HL-60 (cell line): ENCODE data around the gene USO1.

Experiments used
- DNase-seq, 2 experiments: peaks; one replicate each; pipeline ENCODE4 v3.0.0-alpha.2; 2010 to 2020; ENCODE audit warnings: low read depth in 1 of 2, low spot score in 1 of 2
- H3K27ac ChIP-seq: fragments of 250-450 bp; sonication (Bioruptor Pico); replicated peaks from 2 replicates; pipeline ENCODE4 v1.5.1; 2020; ENCODE audit warnings: mild to moderate bottlenecking, moderate library complexity
- H3K27me3 ChIP-seq: fragments of 250-450 bp; sonication (Bioruptor Pico); 2 replicates; pipeline ENCODE4 v1.5.1; 2021; ENCODE audit warnings: mild to moderate bottlenecking, moderate library complexity; ENCODE audit not compliant: insufficient read depth, poor library complexity, severe bottlenecking
- H3K4me3 ChIP-seq: replicated peaks from 2 replicates; pipeline ENCODE4 v1.5.1; 2011; ENCODE audit warnings: mild to moderate bottlenecking, control low read depth, low read length; ENCODE audit not compliant: insufficient read depth
- GABPA ChIP-seq: IDR thresholded peaks from 2 replicates; pipeline ENCODE4 v1.6.1; 2012; ENCODE audit warnings: low read depth
- POLR2AphosphoS5 ChIP-seq: IDR thresholded peaks from 2 replicates; pipeline ENCODE4 v1.6.1; 2012; ENCODE audit warnings: low read depth
- SPI1 ChIP-seq: IDR thresholded peaks from 2 replicates; pipeline ENCODE4 v1.6.1; 2012; ENCODE audit warnings: low read depth, mild to moderate bottlenecking, borderline replicate concordance
- long read RNA-seq: library from polyadenylated mRNA; unstranded; transcript quantifications from one replicate; pipeline ENCODE4 v2.0.0, GENCODE V29; 2020
- TF ChIP-seq, protein P1 (sequence below): IDR thresholded peaks from one replicate; pipeline ENCODE4 v1.5.1; 2011; ENCODE audit warnings: low read length, control low read depth, inconsistent platforms; ENCODE audit not compliant: insufficient read depth
- TF ChIP-seq, protein P2 (sequence below): IDR thresholded peaks from 2 replicates; pipeline ENCODE4 v1.6.1; 2012; ENCODE audit warnings: low read depth; ENCODE audit not compliant: insufficient replicate concordance

Gene USO1, protein sequence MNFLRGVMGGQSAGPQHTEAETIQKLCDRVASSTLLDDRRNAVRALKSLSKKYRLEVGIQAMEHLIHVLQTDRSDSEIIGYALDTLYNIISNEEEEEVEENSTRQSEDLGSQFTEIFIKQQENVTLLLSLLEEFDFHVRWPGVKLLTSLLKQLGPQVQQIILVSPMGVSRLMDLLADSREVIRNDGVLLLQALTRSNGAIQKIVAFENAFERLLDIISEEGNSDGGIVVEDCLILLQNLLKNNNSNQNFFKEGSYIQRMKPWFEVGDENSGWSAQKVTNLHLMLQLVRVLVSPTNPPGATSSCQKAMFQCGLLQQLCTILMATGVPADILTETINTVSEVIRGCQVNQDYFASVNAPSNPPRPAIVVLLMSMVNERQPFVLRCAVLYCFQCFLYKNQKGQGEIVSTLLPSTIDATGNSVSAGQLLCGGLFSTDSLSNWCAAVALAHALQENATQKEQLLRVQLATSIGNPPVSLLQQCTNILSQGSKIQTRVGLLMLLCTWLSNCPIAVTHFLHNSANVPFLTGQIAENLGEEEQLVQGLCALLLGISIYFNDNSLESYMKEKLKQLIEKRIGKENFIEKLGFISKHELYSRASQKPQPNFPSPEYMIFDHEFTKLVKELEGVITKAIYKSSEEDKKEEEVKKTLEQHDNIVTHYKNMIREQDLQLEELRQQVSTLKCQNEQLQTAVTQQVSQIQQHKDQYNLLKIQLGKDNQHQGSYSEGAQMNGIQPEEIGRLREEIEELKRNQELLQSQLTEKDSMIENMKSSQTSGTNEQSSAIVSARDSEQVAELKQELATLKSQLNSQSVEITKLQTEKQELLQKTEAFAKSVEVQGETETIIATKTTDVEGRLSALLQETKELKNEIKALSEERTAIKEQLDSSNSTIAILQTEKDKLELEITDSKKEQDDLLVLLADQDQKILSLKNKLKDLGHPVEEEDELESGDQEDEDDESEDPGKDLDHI
- long read RNA-seq, full-length matches to known transcripts = 174 of 332 reads
- long read RNA-seq, partial matches to known transcripts = 122 of 332 reads
- long read RNA-seq, other reads (novel, unspliced or antisense) = 36 of 332 reads

DNA sequence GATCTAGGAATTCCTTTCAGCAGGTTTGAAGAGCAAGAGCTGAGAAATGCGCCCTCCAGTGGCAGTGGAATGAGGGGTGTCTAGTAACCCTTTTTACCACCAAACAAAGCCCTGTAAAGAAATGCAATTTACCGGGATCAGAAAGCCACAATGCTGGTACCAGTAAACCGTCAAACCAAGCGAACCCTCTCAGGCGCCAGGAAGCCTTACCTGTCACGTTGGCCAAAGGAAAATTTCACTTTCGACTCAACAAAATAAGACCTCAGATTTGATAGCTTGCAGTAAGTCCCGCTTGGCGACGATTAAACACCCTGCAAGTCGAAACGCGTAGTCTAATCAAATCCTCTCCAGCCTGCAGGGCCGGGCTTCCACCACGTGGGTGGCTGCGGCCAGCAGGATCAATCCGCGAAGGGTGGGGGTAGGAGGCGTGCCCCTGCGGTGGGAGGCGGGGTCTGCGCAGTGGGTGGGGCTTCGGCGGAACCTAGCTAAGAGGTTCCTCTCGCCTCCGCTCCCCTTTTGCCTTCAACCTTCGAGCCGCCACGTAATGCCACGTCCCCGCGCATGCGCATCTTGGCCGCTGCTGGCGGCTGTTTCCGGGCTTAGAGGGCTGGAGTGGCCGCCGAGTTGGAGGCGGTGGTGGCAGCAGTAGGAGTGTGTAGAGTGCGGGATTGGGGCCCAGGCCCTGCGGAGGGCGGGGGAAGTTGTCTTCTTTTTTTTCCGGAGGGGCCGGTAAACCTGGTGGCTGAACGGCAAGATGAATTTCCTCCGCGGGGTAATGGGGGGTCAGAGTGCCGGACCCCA, at the start of gene USO1:
USO1 (plus strand) TSS at position 512 of the 801 bp plus-strand sequence; CDS start at position 755, 243 bp downstream.
- DNase-seq = peak; percentile 98 to 99
- H3K4me3 ChIP-seq = peak within 1 kb of the TSS; percentile 98
- H3K27ac ChIP-seq = peak within 1 kb of the TSS; percentile 80
- H3K27me3 ChIP-seq = no peaks in the 10 kb centered on the region
- TF ChIP-seq POLR2AphosphoS5 = peak; percentile 90
- TF ChIP-seq, protein P1, sequence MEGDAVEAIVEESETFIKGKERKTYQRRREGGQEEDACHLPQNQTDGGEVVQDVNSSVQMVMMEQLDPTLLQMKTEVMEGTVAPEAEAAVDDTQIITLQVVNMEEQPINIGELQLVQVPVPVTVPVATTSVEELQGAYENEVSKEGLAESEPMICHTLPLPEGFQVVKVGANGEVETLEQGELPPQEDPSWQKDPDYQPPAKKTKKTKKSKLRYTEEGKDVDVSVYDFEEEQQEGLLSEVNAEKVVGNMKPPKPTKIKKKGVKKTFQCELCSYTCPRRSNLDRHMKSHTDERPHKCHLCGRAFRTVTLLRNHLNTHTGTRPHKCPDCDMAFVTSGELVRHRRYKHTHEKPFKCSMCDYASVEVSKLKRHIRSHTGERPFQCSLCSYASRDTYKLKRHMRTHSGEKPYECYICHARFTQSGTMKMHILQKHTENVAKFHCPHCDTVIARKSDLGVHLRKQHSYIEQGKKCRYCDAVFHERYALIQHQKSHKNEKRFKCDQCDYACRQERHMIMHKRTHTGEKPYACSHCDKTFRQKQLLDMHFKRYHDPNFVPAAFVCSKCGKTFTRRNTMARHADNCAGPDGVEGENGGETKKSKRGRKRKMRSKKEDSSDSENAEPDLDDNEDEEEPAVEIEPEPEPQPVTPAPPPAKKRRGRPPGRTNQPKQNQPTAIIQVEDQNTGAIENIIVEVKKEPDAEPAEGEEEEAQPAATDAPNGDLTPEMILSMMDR = peak; percentile 84
- TF ChIP-seq GABPA = no peak
- no peak; the same call in 1 of the 2 replicates for TF ChIP-seq SPI1
- TF ChIP-seq, protein P2, sequence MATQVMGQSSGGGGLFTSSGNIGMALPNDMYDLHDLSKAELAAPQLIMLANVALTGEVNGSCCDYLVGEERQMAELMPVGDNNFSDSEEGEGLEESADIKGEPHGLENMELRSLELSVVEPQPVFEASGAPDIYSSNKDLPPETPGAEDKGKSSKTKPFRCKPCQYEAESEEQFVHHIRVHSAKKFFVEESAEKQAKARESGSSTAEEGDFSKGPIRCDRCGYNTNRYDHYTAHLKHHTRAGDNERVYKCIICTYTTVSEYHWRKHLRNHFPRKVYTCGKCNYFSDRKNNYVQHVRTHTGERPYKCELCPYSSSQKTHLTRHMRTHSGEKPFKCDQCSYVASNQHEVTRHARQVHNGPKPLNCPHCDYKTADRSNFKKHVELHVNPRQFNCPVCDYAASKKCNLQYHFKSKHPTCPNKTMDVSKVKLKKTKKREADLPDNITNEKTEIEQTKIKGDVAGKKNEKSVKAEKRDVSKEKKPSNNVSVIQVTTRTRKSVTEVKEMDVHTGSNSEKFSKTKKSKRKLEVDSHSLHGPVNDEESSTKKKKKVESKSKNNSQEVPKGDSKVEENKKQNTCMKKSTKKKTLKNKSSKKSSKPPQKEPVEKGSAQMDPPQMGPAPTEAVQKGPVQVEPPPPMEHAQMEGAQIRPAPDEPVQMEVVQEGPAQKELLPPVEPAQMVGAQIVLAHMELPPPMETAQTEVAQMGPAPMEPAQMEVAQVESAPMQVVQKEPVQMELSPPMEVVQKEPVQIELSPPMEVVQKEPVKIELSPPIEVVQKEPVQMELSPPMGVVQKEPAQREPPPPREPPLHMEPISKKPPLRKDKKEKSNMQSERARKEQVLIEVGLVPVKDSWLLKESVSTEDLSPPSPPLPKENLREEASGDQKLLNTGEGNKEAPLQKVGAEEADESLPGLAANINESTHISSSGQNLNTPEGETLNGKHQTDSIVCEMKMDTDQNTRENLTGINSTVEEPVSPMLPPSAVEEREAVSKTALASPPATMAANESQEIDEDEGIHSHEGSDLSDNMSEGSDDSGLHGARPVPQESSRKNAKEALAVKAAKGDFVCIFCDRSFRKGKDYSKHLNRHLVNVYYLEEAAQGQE = peak; percentile 34

DNA sequence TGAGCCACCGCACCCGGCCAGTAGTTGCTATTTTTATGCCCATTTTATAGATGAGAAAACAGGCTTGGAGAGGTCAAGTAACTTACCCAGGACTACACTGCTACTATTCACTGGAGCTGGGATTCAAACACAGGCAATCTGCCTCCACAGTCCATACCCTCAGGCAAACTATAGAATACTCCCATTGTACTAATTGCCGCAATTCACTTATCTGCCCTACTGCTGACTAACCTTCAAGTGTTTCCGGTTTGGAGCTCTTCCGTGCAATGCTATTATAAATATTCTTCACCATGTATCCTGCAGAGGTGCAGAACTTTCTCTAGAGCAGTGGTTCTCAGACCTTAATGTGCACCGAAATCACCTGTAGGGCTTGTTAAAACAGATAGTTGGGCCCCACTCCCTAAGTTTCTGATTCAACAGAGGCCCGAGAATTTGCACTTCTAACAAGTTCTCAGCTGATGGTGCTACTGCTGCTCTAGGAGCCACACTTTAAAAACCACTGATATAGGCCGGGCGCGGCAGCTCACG, 49.3 kb upstream of the USO1 start:
- no peak overlapping the region for H3K4me3 ChIP-seq
- no peaks in the 10 kb centered on the region for H3K27me3 ChIP-seq
- DNase-seq = no peak
- TF ChIP-seq, protein P1 = no peak
- TF ChIP-seq POLR2AphosphoS5 (no peak), GABPA (no peak), SPI1 (no peak)
- TF ChIP-seq, protein P2 = no peak
- H3K27ac ChIP-seq = no peak overlapping the region

DNA sequence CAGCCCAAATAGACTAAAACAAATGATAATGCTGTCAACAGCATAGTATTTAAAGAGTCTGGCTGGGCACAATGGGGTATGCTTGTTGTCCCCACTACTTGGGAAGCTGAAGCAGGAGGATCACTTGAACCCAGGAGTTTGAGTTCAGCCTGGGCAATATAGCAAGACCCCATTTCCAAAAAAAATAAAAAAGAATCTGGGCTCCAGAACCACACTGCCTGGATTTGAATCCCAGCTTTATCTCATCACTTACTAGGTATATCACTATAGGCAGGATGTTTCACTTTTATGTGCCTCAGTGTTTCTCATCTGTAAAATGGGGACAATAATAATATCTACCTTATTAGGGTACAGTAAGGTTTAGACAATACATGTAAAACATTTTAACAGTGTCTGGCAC, 45.9 kb upstream of the USO1 start:
- no peaks in the 10 kb centered on the region for H3K27me3 ChIP-seq
- TF ChIP-seq, protein P2 = no peak
- TF ChIP-seq GABPA (no peak), POLR2AphosphoS5 (no peak), SPI1 (no peak)
- TF ChIP-seq, protein P1 = no peak
- no peak overlapping the region for H3K4me3 ChIP-seq
- no peak overlapping the region for H3K27ac ChIP-seq
- DNase-seq = no peak
